NCI-H146 treated with DMSO at 0.1 percent for 48 hours (cell line): ENCODE measurements around the gene SEC16A.

Source experiments
- DNase-seq: peaks from one replicate; lab custom pipeline; 2025; ENCODE audit not compliant: unreplicated experiment; lab: John Stamatoyannopoulos, UW

SEC16A gene

GRCh38 chr9:136486131-136486530, 3.3 kb upstream of the SEC16A start:
- no peak for DNase-seq

- peak; percentile 54 for DNase-seq
Measured at GRCh38 chr9:136485049-136486045, 2.5 kb upstream of the SEC16A start.

GRCh38 chr9:136484153-136485048, 1.6 kb upstream of the SEC16A start:
- peak; percentile 5 for DNase-seq

GRCh38 chr9:136483589-136484152, 831 bp upstream of the SEC16A start:
- peak; percentile 54 for DNase-seq

- peak; percentile 1 for DNase-seq
Measured at GRCh38 chr9:136482046-136482792, 621 bp downstream of the SEC16A start.

GRCh38 chr9:136481558-136481957, 1.3 kb downstream of the SEC16A start:
- DNase-seq = no peak

GRCh38 chr9:136476369-136477150, 6.3 kb downstream of the SEC16A start:
- no peak for DNase-seq

GRCh38 chr9:136474974-136475865, 7.6 kb downstream of the SEC16A start:
- no peak for DNase-seq

GRCh38 chr9:136474021-136474640, 8.7 kb downstream of the SEC16A start:
- no peak for DNase-seq

- DNase-seq = no peak
Measured at GRCh38 chr9:136473354-136473721, 9.5 kb downstream of the SEC16A start.

GRCh38 chr9:136472640-136473353, 10.0 kb downstream of the SEC16A start:
- no peak for DNase-seq

- DNase-seq = no peak
Measured at GRCh38 chr9:136471802-136472487, 10.9 kb downstream of the SEC16A start.

- DNase-seq = no peak
Measured at GRCh38 chr9:136470792-136471469, 11.9 kb downstream of the SEC16A start.

GRCh38 chr9:136470356-136470755, 12.5 kb downstream of the SEC16A start:
- no peak for DNase-seq

GRCh38 chr9:136467766-136468165, 15.1 kb downstream of the SEC16A start:
- no peak for DNase-seq

- DNase-seq = no peak
Measured at GRCh38 chr9:136466155-136466541, 16.7 kb downstream of the SEC16A start.
